ENCODE data around the gene PRICKLE4. TPM values are rescaled to one million over a fixed set of nuclear protein-coding genes. Genes with fewer than 3 reads are reported as not detected.

PRICKLE4 gene, protein sequence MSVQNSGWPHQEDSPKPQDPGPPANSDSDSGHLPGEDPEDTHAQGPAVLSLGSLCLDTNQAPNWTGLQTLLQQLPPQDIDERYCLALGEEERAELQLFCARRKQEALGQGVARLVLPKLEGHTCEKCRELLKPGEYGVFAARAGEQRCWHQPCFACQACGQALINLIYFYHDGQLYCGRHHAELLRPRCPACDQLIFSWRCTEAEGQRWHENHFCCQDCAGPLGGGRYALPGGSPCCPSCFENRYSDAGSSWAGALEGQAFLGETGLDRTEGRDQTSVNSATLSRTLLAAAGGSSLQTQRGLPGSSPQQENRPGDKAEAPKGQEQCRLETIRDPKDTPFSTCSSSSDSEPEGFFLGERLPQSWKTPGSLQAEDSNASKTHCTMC
- polyA plus RNA-seq (2011; rRNA removed) (0.12 TPM in 1 of 2 replicates, not detected in the other), polyA minus RNA-seq (2011; rRNA and poly(A)+ RNA removed) (not detected in 2 replicates)

DNA sequence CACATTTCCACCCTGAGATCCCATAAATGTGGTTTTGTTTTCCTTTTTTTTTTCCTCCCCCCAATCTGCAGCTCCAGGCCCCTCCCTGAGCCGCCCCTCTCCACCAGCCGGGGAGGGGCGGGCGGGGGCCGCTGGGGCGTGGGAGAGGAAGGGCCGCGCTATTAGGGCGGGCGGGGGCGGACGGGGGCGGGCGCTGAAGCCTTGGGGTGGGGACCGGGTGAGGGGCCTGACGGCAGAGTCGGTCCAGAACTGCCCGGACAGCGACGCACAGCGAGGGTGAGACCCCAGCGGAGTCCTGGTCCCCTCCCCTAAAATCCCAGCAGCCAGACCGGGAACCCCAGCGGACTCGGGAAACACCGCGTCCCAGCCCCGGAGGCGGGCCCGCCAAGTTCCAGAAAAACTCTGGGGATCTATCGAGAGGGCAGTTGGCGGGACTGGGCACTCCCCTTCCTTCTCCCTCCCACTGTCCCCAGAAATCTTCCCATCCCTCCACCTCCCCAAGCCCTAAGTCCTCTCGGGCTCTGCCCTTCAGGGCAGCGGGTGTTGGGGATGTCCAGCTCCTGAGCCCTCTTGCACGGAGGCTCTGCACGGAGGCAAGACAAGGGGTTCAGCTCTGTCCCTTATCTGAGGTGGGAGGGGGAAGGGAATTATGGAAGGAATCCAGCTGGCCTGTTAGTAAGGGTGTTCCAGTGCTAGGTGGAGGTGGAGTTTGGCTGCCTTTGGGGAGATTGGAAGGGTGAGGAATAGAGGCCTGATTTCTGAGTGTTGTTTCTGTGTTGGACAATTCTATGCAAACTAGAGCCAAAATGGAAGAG, at the start of gene PRICKLE4:
TSS of gene PRICKLE4 (plus strand) at position 232 of the 815 bp plus-strand sequence. CDS start 2,692 bp downstream, outside the sequence.
- H3K27ac ChIP-seq (ENCODE audit: low read depth, low read length) = no peak within 1 kb of the TSS
- H3K9me3 ChIP-seq (ENCODE audit: control insufficient read depth, insufficient read depth, low read length) = no peaks in the 10 kb centered on the region
- ChIA-PET POLR2A (interaction anchor here (0.7 kb wide), 1 partner anchor 76 kb away, joined by 4 read pairs; no protein-coding TSS in a partner anchor), CTCF (interaction anchor here (0.6 to 2.6 kb wide), 6 partner anchors 47 to 413 kb away, joined by 4 to 16 read pairs (median 8); partner anchors contain the start of genes BYSL and MED20)
- H3K4me3 ChIP-seq (ENCODE audit: low read depth, low read length) = peak within 1 kb of the TSS; percentile 78
- TF ChIP-seq, protein P1, sequence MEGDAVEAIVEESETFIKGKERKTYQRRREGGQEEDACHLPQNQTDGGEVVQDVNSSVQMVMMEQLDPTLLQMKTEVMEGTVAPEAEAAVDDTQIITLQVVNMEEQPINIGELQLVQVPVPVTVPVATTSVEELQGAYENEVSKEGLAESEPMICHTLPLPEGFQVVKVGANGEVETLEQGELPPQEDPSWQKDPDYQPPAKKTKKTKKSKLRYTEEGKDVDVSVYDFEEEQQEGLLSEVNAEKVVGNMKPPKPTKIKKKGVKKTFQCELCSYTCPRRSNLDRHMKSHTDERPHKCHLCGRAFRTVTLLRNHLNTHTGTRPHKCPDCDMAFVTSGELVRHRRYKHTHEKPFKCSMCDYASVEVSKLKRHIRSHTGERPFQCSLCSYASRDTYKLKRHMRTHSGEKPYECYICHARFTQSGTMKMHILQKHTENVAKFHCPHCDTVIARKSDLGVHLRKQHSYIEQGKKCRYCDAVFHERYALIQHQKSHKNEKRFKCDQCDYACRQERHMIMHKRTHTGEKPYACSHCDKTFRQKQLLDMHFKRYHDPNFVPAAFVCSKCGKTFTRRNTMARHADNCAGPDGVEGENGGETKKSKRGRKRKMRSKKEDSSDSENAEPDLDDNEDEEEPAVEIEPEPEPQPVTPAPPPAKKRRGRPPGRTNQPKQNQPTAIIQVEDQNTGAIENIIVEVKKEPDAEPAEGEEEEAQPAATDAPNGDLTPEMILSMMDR (IDR thresholded peaks at IDR 0.05; ENCODE audit: low read depth, low read length) = no peak
- DNase-seq (ENCODE audit: low read depth, low spot score) = no peak
- no peaks in the 10 kb centered on the region for H3K27me3 ChIP-seq (ENCODE audit: control insufficient read depth, insufficient read depth, low read length)

DNA sequence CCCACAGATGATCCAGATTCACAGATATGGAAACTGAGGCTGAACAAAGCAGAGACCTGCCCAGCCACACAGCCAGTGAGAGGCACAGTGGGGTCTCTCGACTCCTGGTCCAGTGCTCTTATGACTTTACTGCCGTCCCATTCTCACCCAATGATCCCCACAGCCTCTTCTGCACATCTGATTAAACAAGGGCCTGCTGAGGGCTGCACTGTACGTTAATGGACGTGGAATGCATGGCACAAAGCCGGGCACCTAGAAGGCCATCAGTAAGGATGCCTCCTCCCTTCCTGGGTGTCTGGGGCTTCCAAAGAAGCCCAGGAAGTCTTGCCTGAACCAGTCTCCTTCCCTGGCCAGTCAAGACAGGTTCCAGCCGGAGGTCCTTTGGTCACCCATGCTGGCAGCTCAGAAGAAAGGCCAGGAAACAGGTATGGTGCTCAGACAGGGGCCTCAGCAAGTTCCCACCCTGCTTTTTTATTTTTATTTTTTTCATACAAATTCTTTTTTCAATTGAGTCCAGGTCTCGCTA, 49.0 kb upstream of the PRICKLE4 start:
- DNase-seq (ENCODE audit: low read depth, low spot score) = no peak
- H3K4me3 ChIP-seq (ENCODE audit: low read depth, low read length) = no peak overlapping the region
- H3K9me3 ChIP-seq (ENCODE audit: control insufficient read depth, insufficient read depth, low read length) = no peaks in the 10 kb centered on the region; the same call in 1 of the 2 replicates
- H3K27me3 ChIP-seq (ENCODE audit: control insufficient read depth, insufficient read depth, low read length) = no peaks in the 10 kb centered on the region
- TF ChIP-seq, protein P1 (IDR thresholded peaks at IDR 0.05; ENCODE audit: low read depth, low read length) = no peak
- no peak overlapping the region for H3K27ac ChIP-seq (ENCODE audit: low read depth, low read length)
- ChIA-PET POLR2A (no interaction called here), CTCF (interaction anchor here (1.4 kb wide), 1 partner anchor 9 kb away, joined by 4 read pairs; no protein-coding TSS in a partner anchor)

DNA sequence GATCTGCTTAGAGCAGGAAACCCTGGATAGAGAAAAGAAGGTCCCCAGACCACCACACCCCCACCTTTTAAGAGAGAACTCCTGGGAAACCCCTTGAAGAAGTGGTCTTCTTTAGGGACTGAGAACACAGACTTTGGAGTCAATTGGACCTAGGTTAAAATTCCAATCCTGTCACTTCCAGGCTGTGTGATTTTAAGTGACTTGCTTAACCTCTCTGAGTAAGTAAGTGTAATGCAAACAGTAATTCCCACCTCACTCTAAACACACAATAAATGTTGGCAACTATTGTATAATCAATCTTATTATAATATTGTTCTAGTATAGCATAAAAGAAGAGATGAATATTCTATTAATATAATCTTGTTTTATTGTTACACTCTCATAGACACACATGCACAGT, 48.4 kb upstream of the PRICKLE4 start:
- ChIA-PET POLR2A (no interaction called here), CTCF (no interaction called here)
- H3K27ac ChIP-seq (ENCODE audit: low read depth, low read length) = no peak overlapping the region
- no peaks in the 10 kb centered on the region for H3K27me3 ChIP-seq (ENCODE audit: control insufficient read depth, insufficient read depth, low read length)
- H3K9me3 ChIP-seq (ENCODE audit: control insufficient read depth, insufficient read depth, low read length) = no peaks in the 10 kb centered on the region; the same call in 1 of the 2 replicates
- TF ChIP-seq, protein P1 (IDR thresholded peaks at IDR 0.05; ENCODE audit: low read depth, low read length) = no peak
- no peak for DNase-seq (ENCODE audit: low read depth, low spot score)
- H3K4me3 ChIP-seq (ENCODE audit: low read depth, low read length) = no peak overlapping the region

DNA sequence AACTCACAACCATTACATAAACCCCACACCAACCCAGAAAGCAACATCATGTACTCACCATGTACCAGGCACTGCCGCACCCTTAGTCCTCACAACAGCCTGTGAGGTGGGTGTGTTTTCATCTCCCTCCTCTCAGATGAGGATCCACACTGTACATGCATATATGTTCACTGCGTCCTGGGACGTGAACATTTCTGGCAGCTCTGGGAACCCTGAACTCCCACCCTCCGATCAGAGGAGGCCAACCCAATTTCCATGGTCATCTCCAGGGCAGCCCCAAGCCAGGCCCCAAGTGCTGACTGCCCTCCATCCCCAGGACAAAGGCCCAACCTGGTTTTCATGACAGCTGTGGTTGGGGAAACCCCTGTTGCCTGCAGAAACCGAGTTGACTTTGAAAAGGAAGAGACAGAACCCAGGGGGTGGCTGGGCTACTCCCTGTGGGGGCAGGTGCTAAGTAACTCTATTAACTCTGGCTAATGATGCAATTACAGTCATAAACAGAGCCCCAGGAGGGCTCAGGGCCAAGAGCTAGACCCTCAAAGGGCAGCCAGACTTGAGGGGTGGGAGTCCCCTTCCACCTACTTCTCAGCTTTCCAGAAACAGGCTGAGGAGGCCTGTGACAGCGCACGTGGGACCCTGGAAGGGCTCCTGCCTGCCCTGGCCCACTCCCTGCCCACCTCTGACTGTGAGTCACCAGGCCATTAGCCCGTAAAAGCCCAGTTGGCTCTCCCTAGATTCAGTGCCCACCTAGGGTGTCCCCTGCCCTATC, 47.8 kb upstream of the PRICKLE4 start:
- no peak for DNase-seq (ENCODE audit: low read depth, low spot score)
- TF ChIP-seq, protein P1 (IDR thresholded peaks at IDR 0.05; ENCODE audit: low read depth, low read length) = no peak
- H3K27ac ChIP-seq (ENCODE audit: low read depth, low read length) = peak overlapping the region; percentile 77
- H3K27me3 ChIP-seq (ENCODE audit: control insufficient read depth, insufficient read depth, low read length) = no peaks in the 10 kb centered on the region
- ChIA-PET CTCF (interaction anchor here (1.9 to 2.4 kb wide), 2 partner anchors 49 to 188 kb away, joined by 5 to 7 read pairs; partner anchors contain the start of genes BYSL and MED20), POLR2A (interaction anchor here (0.6 to 2.1 kb wide), 4 partner anchors 10 to 317 kb away, joined by 5 to 21 read pairs (median 12); no protein-coding TSS in a partner anchor)
- H3K9me3 ChIP-seq (ENCODE audit: control insufficient read depth, insufficient read depth, low read length) = no peaks in the 10 kb centered on the region; the same call in 1 of the 2 replicates
- peak overlapping the region; percentile 72 for H3K4me3 ChIP-seq (ENCODE audit: low read depth, low read length)
